Mesendoderm (in vitro differentiated cells): ENCODE measurements around the gene PALD1.
A peak's percentile ranks its signal among the peaks of the same experiment; 100 is the strongest.

Experiments
- DNase-seq: peaks from one replicate; pipeline ENCODE4 v3.0.0; 2013
- H2AK5ac ChIP-seq: 2 replicates; pipeline ENCODE4 v1.6.1; 2013; ENCODE audit warnings: low read length, inconsistent platforms
- H2BK120ac ChIP-seq: 2 replicates; pipeline ENCODE4 v1.6.1; 2013; ENCODE audit warnings: low read depth, mild to moderate bottlenecking, low read length, moderate library complexity, mixed read lengths
- H2BK15ac ChIP-seq: replicated peaks from 2 replicates; pipeline ENCODE4 v1.6.1; 2013; ENCODE audit warnings: low read depth, mild to moderate bottlenecking, moderate library complexity
- H2BK5ac ChIP-seq: 2 replicates; pipeline ENCODE4 v1.6.1; 2013; ENCODE audit warnings: low read length, inconsistent platforms
- H3K18ac ChIP-seq: 2 replicates; pipeline ENCODE4 v1.6.1; 2013; ENCODE audit warnings: mild to moderate bottlenecking, low read length, mixed read lengths
- H3K23ac ChIP-seq: one replicate; pipeline ENCODE4 v1.6.1; 2013; ENCODE audit warnings: low read length
- H3K27ac ChIP-seq: 2 replicates; pipeline ENCODE4 v1.5.1; 2013; ENCODE audit warnings: low read depth, mild to moderate bottlenecking, inconsistent platforms, low read length, moderate library complexity
- H3K27me3 ChIP-seq: 2 replicates; pipeline ENCODE4 v1.6.1; 2013; ENCODE audit warnings: low read length, control low read depth, mild to moderate bottlenecking, inconsistent platforms; ENCODE audit not compliant: insufficient read depth, poor library complexity
- H3K36me3 ChIP-seq: 2 replicates; pipeline ENCODE4 v1.6.1; 2013; ENCODE audit warnings: low read length, inconsistent platforms; ENCODE audit not compliant: control insufficient read depth, insufficient read depth
- H3K4ac ChIP-seq: one replicate; pipeline ENCODE4 v1.6.1; 2013; ENCODE audit warnings: low read depth, mild to moderate bottlenecking, low read length, moderate library complexity
- H3K4me1 ChIP-seq: 2 replicates; pipeline ENCODE4 v1.6.1; 2013; ENCODE audit warnings: low read depth, low read length, inconsistent platforms; ENCODE audit not compliant: control insufficient read depth
- H3K4me2 ChIP-seq: 2 replicates; pipeline ENCODE4 v1.6.1; 2013; ENCODE audit warnings: low read length
- H3K4me3 ChIP-seq: 2 replicates; pipeline ENCODE4 v1.5.1; 2013; ENCODE audit warnings: mild to moderate bottlenecking, low read length
- H3K56ac ChIP-seq: one replicate; pipeline ENCODE4 v1.6.1; 2013; ENCODE audit warnings: low read length
- H3K79me1 ChIP-seq: 2 replicates; pipeline ENCODE4 v1.6.1; 2013; ENCODE audit warnings: low read length, inconsistent platforms
- H3K79me2 ChIP-seq: 2 replicates; pipeline ENCODE4 v1.6.1; 2013; ENCODE audit warnings: mild to moderate bottlenecking, low read length; ENCODE audit not compliant: control insufficient read depth, insufficient read depth
- H3K9ac ChIP-seq: 2 replicates; pipeline ENCODE4 v1.6.1; 2013; ENCODE audit warnings: low read length, inconsistent platforms
- H4K5ac ChIP-seq: one replicate; pipeline ENCODE4 v1.6.1; 2013; ENCODE audit warnings: low read length
- H4K8ac ChIP-seq: one replicate; pipeline ENCODE4 v1.6.1; 2013; ENCODE audit warnings: low read depth, mild to moderate bottlenecking, control low read depth, low read length, moderate library complexity
- WGBS: extraction: QIAGEN DNeasy Blood & Tissue Kit; methylation state at CpG from one replicate; pipeline ENCODE4 v1.1.7; 2013; ENCODE audit warnings: low lambda C conversion rate, missing lambda C conversion rate; ENCODE audit not compliant: insufficient coverage; ENCODE audit errors: extremely low coverage; 5-methylcytosine and 5-hydroxymethylcytosine counted together

The PALD1 gene

DNA sequence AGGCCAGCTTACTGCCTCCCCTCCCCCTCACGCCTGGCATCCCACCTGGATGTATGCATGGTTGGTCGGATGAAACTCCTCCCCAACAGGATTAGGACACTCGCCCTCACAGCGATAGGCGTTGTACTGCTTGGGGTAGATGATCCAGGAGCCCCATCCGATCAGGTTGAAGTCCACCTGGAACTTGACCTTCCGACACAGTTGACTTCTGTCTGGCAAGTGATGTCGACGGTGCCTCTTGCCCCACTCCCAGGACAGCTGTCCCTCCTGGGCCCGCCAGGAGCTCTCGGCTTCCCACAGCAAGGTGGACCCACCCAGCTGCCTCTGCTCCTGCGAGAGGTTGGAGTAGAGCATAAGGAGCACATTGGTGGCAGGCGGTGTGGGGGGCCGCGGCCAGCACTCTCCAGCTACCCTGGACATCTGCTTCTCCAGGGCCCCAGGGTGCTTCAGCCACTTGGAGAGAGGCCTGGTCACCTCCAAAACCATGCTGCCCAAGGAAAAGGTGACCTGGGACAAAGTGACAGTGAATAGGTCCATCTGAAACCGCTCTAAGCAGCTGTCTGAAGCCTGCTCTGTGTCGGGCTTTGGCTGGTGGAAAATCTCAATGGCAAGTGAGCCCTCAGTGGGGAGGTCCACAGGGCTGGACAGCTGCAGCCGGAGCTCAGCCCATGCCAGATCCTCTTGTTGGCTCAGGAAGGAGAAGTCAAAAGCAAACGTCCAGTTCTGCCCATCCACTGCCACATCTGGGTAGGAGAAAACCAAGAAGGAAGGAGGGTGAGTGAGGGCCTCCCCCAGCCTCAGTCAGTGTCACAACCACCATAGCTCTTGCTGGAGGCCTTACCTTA is 43.1 kb upstream of the PALD1 start:
- peaks cover 4% of the 10 kb centered on the region for H3K36me3 ChIP-seq
- no peaks in the 10 kb centered on the region for H3K27me3 ChIP-seq
- H2BK15ac ChIP-seq = no peak overlapping the region
- no peak overlapping the region for H4K8ac ChIP-seq
- no peak overlapping the region for H3K27ac ChIP-seq
- H2BK120ac ChIP-seq = no peak overlapping the region
- no peak overlapping the region for H4K5ac ChIP-seq
- no peak overlapping the region for H3K4me3 ChIP-seq
- DNase-seq = no peak
- H3K79me2 ChIP-seq = peaks cover 63% of the 10 kb centered on the region
- H2BK5ac ChIP-seq = no peak overlapping the region
- no peak overlapping the region for H3K56ac ChIP-seq
- peaks cover 16% of the 10 kb centered on the region for H3K79me1 ChIP-seq
- WGBS = no CpG with 5 or more reads among the region's 19 CpGs
- no peak overlapping the region for H3K9ac ChIP-seq
- H3K4me1 ChIP-seq = peaks cover 3% of the 10 kb centered on the region
- H3K4me2 ChIP-seq = no peak overlapping the region
- H3K18ac ChIP-seq = no peak overlapping the region
- H3K4ac ChIP-seq = no peak overlapping the region
- H3K23ac ChIP-seq = no peak overlapping the region
- H2AK5ac ChIP-seq = no peak overlapping the region

DNA sequence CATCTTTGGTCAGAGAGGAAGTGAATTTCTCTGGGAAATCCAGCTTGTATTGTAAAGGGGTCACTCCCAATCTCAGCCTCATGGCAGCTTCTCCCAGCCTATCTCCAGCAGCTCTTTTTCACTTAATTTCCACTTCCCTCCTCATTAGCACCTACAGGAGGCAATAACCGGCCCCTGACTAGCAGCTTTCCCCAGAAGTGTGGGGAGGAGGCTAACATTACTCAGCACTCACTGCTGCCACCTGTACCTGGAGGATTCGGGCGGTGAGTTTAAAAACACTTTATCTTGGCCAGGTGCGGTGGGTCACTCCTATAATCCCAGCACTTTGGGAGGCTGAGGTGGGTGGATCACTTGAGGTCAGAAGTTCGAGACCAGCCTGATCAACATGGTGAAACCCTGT is 40.8 kb upstream of the PALD1 start:
- H3K79me2 ChIP-seq = peaks cover 70% of the 10 kb centered on the region

DNA sequence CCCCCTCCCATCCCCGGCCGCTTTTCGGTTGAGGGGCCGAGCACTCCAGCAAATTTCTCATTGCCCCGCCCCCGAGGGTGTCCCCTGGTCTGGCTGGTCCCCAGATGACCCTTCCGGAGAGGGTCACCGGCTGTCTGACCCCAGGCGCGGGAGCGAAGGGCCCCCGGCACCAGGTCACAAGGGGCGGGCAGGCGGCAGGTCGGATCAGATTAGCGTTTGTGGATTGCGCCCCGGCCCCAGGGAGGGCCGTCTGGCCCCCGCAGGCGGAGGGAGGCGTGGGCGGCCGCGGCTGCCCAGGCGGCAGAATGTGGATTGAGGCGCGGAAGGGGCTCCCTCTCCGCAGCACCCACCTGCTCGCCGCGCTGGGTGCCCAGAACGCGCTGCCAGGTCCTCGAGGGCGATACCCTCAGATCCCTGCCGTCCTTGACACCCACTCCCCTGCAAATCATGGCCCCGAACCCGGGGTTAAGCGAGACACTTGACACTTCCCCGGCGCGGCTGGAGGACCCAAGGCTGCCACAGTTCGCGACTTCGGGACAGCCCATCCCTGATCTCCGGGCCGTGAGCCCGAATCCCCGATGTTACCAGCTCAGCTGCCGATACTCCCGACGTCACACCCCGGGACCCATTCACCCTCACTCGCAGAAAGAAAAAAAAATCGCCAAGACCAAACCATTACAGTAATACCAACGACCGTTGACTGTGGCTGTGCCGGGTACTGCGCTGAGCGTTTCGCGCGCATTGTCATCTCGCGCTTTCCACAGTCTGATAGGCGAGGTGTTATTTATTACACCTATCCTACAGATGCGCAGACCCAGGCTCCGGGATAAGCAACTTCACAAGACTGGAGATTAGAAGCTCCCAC is 38.0 kb upstream of the PALD1 start:
- WGBS = no CpG with 5 or more reads among the region's 69 CpGs
- H3K4ac ChIP-seq = peak overlapping the region; percentile 75
- no peak overlapping the region for H2AK5ac ChIP-seq
- no peak overlapping the region for H2BK15ac ChIP-seq
- peak overlapping the region; percentile 50 for H3K4me3 ChIP-seq
- H3K79me2 ChIP-seq = peaks cover 53% of the 10 kb centered on the region
- peak overlapping the region; percentile 51 for H2BK120ac ChIP-seq
- peaks cover 8% of the 10 kb centered on the region for H3K4me1 ChIP-seq
- DNase-seq = peak; percentile 93
- peak overlapping the region; percentile 93 for H3K56ac ChIP-seq
- H3K23ac ChIP-seq = peak overlapping the region; percentile 48
- H3K9ac ChIP-seq = peak overlapping the region; percentile 81
- peak overlapping the region; percentile 93 for H3K27ac ChIP-seq
- no peaks in the 10 kb centered on the region for H3K36me3 ChIP-seq
- peaks cover 4% of the 10 kb centered on the region for H3K79me1 ChIP-seq
- no peaks in the 10 kb centered on the region for H3K27me3 ChIP-seq
- peak overlapping the region; percentile 97 for H2BK5ac ChIP-seq
- H4K5ac ChIP-seq = no peak overlapping the region
- H3K4me2 ChIP-seq = peak overlapping the region; percentile 92
- H4K8ac ChIP-seq = no peak overlapping the region
- peak overlapping the region; percentile 75 for H3K18ac ChIP-seq

More for the DNA sequence above, 40.8 kb upstream of the PALD1 start:
- Histone ChIP-seq H3K18ac (no peak overlapping the region), H3K4me1 (peaks cover 3% of the 10 kb centered on the region), H3K4ac (no peak overlapping the region), H3K79me1 (peaks cover 8% of the 10 kb centered on the region), H2BK15ac (no peak overlapping the region), H3K27ac (no peak overlapping the region), H3K4me2 (no peak overlapping the region), H3K56ac (no peak overlapping the region), H4K5ac (no peak overlapping the region), H3K9ac (no peak overlapping the region), H3K4me3 (no peak overlapping the region), H2BK5ac (no peak overlapping the region), H3K27me3 (no peaks in the 10 kb centered on the region), H3K23ac (no peak overlapping the region), H2AK5ac (no peak overlapping the region), H4K8ac (no peak overlapping the region), H3K36me3 (no peaks in the 10 kb centered on the region), H2BK120ac (no peak overlapping the region)
- no CpG with 5 or more reads among the region's 5 CpGs for WGBS
- peak; percentile 97 for DNase-seq

GRCh38 chr10:70441161-70441894 is 37.2 kb upstream of the PALD1 start, which contains the start of gene NODAL:
NODAL (minus strand) TSS chr10:70441681; CDS start chr10:70441667, 14 bp downstream.
- H3K56ac ChIP-seq = peak within 1 kb of the TSS; percentile 93
- DNase-seq = peak; percentile 81
- H3K4ac ChIP-seq = peak within 1 kb of the TSS; percentile 75
- peak within 1 kb of the TSS; percentile 99 for H3K23ac ChIP-seq
- no peaks in the 10 kb centered on the region for H3K36me3 ChIP-seq
- H3K79me1 ChIP-seq = peaks cover 2% of the 10 kb centered on the region
- no peaks in the 10 kb centered on the region for H3K27me3 ChIP-seq
- no CpG with 5 or more reads among the region's 60 CpGs for WGBS
- peak within 1 kb of the TSS; percentile 97 for H2BK5ac ChIP-seq
- peaks cover 11% of the 10 kb centered on the region for H3K4me1 ChIP-seq
- H3K4me2 ChIP-seq = peak within 1 kb of the TSS; percentile 92
- no peak within 1 kb of the TSS for H4K5ac ChIP-seq
- peak within 1 kb of the TSS; percentile 54 for H2AK5ac ChIP-seq
- peak within 1 kb of the TSS; percentile 50 for H3K4me3 ChIP-seq
- H2BK120ac ChIP-seq = peak within 1 kb of the TSS; percentile 74
- H3K27ac ChIP-seq = peak within 1 kb of the TSS; percentile 93
- peak within 1 kb of the TSS; percentile 75 for H3K18ac ChIP-seq
- H3K9ac ChIP-seq = peak within 1 kb of the TSS; percentile 81
- H4K8ac ChIP-seq = no peak within 1 kb of the TSS
- H3K79me2 ChIP-seq = peaks cover 45% of the 10 kb centered on the region
- no peak within 1 kb of the TSS for H2BK15ac ChIP-seq

GRCh38 chr10:70441895-70442309 is 36.7 kb upstream of the PALD1 start:
- Histone ChIP-seq H3K4me3 (peak overlapping the region; percentile 50), H2BK120ac (no peak overlapping the region), H3K4me1 (peaks cover 11% of the 10 kb centered on the region), H3K79me2 (peaks cover 39% of the 10 kb centered on the region), H3K27ac (peak overlapping the region; percentile 93), H2AK5ac (peak overlapping the region; percentile 51), H3K9ac (peak overlapping the region; percentile 81), H3K18ac (peak overlapping the region; percentile 75), H4K5ac (no peak overlapping the region), H2BK15ac (no peak overlapping the region), H3K56ac (peak overlapping the region; percentile 93), H4K8ac (no peak overlapping the region), H3K27me3 (no peaks in the 10 kb centered on the region), H3K23ac (no peak overlapping the region), H3K4me2 (peak overlapping the region; percentile 92), H3K79me1 (no peaks in the 10 kb centered on the region), H3K4ac (no peak overlapping the region), H2BK5ac (peak overlapping the region; percentile 3), H3K36me3 (no peaks in the 10 kb centered on the region)
- peak; percentile 87 for DNase-seq
- WGBS = no CpG with 5 or more reads among the region's 12 CpGs
